ENCODE results near the gene LLGL1. TPM values are rescaled to one million over a fixed set of nuclear protein-coding genes. Genes with fewer than 3 reads are reported as not detected.

Gene LLGL1
- total RNA-seq, 4 donors from 2014 or later = 11.1 to 18.0 (median 14.9) TPM

- 76% methylated on average over 4 of the region's 4 CpGs; no CpG with 5 or more reads in 1 of the 2 donors for WGBS, 2 donors (ENCODE audit: low coverage in 1 of 2)
- H3K27ac ChIP-seq = no peak overlapping the region
- intact Hi-C loops (cut with DNase I; ENCODE audit: low total_unique reads) = no loop called here
- in situ Hi-C loops (cut with MboI; ENCODE audit: low pct_ligation_motif_present in 1 of 4, low pct_unique_long_range_greater_than_20kb in 1 of 4, low sequenced_read_pairs in 3 of 4) = no loop called here
- no peaks in the 10 kb centered on the region for H3K9me3 ChIP-seq
- no peak for DNase-seq
- peaks cover 5 to 15% (median 14%) of the 10 kb centered on the region in 4 donors for H3K4me1 ChIP-seq
- H3K27me3 ChIP-seq = no peaks in the 10 kb centered on the region
- H3K36me3 ChIP-seq = no peaks in the 10 kb centered on the region
- TF ChIP-seq, protein P1, sequence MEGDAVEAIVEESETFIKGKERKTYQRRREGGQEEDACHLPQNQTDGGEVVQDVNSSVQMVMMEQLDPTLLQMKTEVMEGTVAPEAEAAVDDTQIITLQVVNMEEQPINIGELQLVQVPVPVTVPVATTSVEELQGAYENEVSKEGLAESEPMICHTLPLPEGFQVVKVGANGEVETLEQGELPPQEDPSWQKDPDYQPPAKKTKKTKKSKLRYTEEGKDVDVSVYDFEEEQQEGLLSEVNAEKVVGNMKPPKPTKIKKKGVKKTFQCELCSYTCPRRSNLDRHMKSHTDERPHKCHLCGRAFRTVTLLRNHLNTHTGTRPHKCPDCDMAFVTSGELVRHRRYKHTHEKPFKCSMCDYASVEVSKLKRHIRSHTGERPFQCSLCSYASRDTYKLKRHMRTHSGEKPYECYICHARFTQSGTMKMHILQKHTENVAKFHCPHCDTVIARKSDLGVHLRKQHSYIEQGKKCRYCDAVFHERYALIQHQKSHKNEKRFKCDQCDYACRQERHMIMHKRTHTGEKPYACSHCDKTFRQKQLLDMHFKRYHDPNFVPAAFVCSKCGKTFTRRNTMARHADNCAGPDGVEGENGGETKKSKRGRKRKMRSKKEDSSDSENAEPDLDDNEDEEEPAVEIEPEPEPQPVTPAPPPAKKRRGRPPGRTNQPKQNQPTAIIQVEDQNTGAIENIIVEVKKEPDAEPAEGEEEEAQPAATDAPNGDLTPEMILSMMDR (IDR thresholded peaks at IDR 0.05) = no peak
- TF ChIP-seq EP300 (IDR thresholded peaks at IDR 0.05; ENCODE audit: low read depth) (no peak), POLR2A (IDR thresholded peaks at IDR 0.05) (no peak), POLR2AphosphoS5 (IDR thresholded peaks at IDR 0.05) (no peak)
- no peak overlapping the region for H3K4me3 ChIP-seq
These were observed 3.8 kb downstream of the LLGL1 start for GRCh38 chr17:18229254-18229653.

DNA sequence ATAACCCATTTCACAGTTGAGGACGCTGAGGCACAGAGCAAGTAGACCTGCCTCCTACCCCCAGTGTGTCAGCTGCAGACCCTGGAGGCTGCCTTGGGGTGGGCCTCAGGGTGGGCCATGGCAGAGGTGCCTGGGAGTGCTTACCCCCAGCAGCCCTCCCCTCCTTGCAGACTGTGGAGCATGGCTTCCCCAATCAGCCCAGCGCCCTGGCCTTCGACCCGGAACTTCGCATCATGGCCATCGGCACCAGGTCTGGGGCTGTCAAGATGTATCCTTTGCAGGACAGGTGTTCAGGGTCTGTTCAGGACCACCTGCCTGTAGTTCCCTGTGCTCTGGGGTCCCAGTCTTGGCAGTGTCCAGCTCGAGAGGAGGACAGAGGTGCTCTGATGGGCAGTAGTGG lies 4.3 kb downstream of the LLGL1 start:
- H3K27ac ChIP-seq = no peak overlapping the region
- DNase-seq = no peak
- peaks cover 5 to 13% (median 12%) of the 10 kb centered on the region in 4 donors for H3K4me1 ChIP-seq
- no peaks in the 10 kb centered on the region for H3K27me3 ChIP-seq
- TF ChIP-seq EP300 (IDR thresholded peaks at IDR 0.05; ENCODE audit: low read depth) (no peak), POLR2AphosphoS5 (IDR thresholded peaks at IDR 0.05) (no peak), POLR2A (IDR thresholded peaks at IDR 0.05) (no peak)
- TF ChIP-seq, protein P1 (IDR thresholded peaks at IDR 0.05) = no peak
- no peak overlapping the region for H3K4me3 ChIP-seq
- intact Hi-C loops (cut with DNase I; ENCODE audit: low total_unique reads) = no loop called here
- H3K36me3 ChIP-seq = no peaks in the 10 kb centered on the region
- WGBS, 2 donors (ENCODE audit: low coverage in 1 of 2) = 91% methylated on average over 7 of the region's 7 CpGs; no CpG with 5 or more reads in 1 of the 2 donors
- in situ Hi-C loops (cut with MboI; ENCODE audit: low pct_ligation_motif_present in 1 of 4, low pct_unique_long_range_greater_than_20kb in 1 of 4, low sequenced_read_pairs in 3 of 4) = no loop called here
- no peaks in the 10 kb centered on the region for H3K9me3 ChIP-seq

DNA sequence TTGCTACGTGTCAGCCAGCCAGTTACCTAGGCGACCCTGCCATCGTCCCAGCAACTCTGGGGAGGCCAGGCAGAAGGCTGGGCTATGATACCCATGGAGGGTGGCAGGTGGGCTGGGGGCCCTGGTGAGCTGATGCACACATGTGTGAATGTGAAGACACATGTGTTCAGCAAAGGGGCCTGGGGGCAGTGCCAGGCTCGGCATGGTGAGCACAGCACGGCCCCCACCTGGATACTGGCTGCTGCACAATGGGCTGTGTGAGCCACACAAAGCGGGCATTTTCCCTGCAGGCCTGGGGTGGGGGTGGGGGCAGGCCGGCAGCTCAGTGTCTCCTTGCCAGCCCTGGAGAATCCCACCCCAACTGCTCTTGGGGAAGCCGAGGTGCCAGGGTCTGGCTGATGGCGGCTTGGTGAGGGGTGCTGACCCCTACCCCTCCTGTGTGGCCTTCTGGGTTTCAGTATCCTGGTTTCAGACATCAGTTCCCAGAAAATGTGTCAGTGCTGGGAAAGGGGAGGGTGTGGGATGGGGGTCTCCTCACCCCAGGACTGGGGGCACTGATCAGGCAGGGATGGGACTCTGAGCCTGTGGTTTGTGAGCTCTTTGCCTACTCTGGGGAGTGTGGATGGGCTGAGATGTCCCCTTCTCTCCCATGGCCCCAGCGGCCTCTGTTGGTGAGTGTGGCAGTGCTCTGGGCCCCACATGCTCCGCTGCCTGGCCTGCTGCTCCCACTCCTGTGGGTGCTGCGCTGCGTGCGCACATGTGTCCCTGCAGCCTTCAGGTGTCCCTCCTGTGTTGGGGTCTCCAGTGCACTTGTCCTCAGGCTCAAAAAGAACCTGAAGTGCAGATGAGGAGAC lies 5.1 kb downstream of the LLGL1 start:
- WGBS, 2 donors (ENCODE audit: low coverage in 1 of 2) = 66% methylated on average over 10 of the region's 14 CpGs; no CpG with 5 or more reads in 1 of the 2 donors
- no peak for DNase-seq
- Histone ChIP-seq H3K4me1 (peaks cover 5 to 9% (median 8%) of the 10 kb centered on the region in 4 donors), H3K4me3 (no peak overlapping the region), H3K27me3 (no peaks in the 10 kb centered on the region), H3K27ac (no peak overlapping the region), H3K36me3 (no peaks in the 10 kb centered on the region), H3K9me3 (no peaks in the 10 kb centered on the region)
- no peak for TF ChIP-seq EP300 (IDR thresholded peaks at IDR 0.05; ENCODE audit: low read depth)
- in situ Hi-C loops (cut with MboI; ENCODE audit: low pct_ligation_motif_present in 1 of 4, low pct_unique_long_range_greater_than_20kb in 1 of 4, low sequenced_read_pairs in 3 of 4) (no loop called here), intact Hi-C loops (cut with DNase I; ENCODE audit: low total_unique reads) (no loop called here)

- Histone ChIP-seq H3K27ac (no peak overlapping the region), H3K9me3 (no peaks in the 10 kb centered on the region), H3K36me3 (no peaks in the 10 kb centered on the region), H3K4me1 (peaks cover 4 to 6% (median 5%) of the 10 kb centered on the region in 4 donors), H3K4me3 (no peak overlapping the region), H3K27me3 (no peaks in the 10 kb centered on the region)
- DNase-seq = no peak
- 59 to 76% methylated on average over 3 to 9 of the region's 9 CpGs for WGBS, 2 donors (ENCODE audit: low coverage in 1 of 2)
- in situ Hi-C loops (cut with MboI; ENCODE audit: low pct_ligation_motif_present in 1 of 4, low pct_unique_long_range_greater_than_20kb in 1 of 4, low sequenced_read_pairs in 3 of 4) (no loop called here), intact Hi-C loops (cut with DNase I; ENCODE audit: low total_unique reads) (no loop called here)
- TF ChIP-seq EP300 (IDR thresholded peaks at IDR 0.05; ENCODE audit: low read depth) (no peak), POLR2A (IDR thresholded peaks at IDR 0.05) (no peak)
These were observed 5.7 kb downstream of the LLGL1 start for GRCh38 chr17:18231164-18231563.

DNA sequence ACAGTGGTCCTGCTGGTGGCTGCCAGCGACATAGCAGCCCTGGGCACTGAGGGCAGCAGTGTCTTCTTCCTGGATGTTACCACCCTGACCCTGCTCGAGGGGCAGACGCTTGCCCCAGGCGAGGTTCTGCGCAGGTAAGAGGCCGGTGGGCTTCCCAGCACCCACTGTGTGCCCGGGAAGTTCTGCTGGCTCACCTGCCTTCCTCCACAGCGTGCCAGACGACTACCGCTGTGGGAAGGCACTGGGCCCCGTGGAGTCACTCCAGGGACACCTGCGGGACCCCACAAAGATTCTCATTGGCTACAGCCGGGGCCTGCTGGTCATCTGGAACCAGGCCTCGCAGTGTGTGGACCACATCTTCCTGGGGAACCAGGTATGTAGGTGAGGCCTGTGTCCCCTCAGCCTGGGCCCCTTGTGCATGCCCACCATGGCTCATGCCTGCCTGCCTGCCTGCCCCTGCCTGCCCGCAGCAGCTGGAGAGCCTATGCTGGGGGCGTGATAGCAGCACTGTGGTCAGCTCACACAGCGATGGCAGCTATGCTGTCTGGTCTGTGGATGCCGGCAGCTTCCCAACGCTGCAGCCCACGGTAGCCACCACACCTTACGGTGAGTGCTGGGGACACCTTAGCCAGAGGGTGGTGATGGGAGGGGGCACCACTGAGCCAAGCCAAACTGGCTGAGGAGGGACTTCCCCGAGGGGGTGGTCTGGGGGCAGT lies 8.5 kb downstream of the LLGL1 start:
- in situ Hi-C loops (cut with MboI; ENCODE audit: low pct_ligation_motif_present in 1 of 4, low pct_unique_long_range_greater_than_20kb in 1 of 4, low sequenced_read_pairs in 3 of 4) = no loop called here
- TF ChIP-seq, protein P1 (IDR thresholded peaks at IDR 0.05) = no peak
- no peak for TF ChIP-seq EP300 (IDR thresholded peaks at IDR 0.05; ENCODE audit: low read depth)
- TF ChIP-seq POLR2AphosphoS5 (IDR thresholded peaks at IDR 0.05) = no peak
- TF ChIP-seq POLR2A (IDR thresholded peaks at IDR 0.05) = no peak
- 92% methylated on average over 20 of the region's 22 CpGs; no CpG with 5 or more reads in 1 of the 2 donors for WGBS, 2 donors (ENCODE audit: low coverage in 1 of 2)
- Histone ChIP-seq H3K4me1 (no peaks in the 10 kb centered on the region), H3K9me3 (no peaks in the 10 kb centered on the region), H3K4me3 (no peak overlapping the region), H3K27me3 (no peaks in the 10 kb centered on the region), H3K36me3 (no peaks in the 10 kb centered on the region), H3K27ac (no peak overlapping the region)
- intact Hi-C loops (cut with DNase I; ENCODE audit: low total_unique reads) = no loop called here
- no peak for DNase-seq

Measured in transverse colon (tissue), 4 donors.